Measurements from ENCODE around the gene PABPN1L. TPM values are rescaled to one million over a fixed set of nuclear protein-coding genes. Genes with fewer than 3 reads are reported as not detected.

PABPN1L gene
- total and polyA plus RNA-seq, 2 of the 8 experiments (the other 6 are each of a cell fraction or from before 2014, with no cell fraction given), result not detected

DNA sequence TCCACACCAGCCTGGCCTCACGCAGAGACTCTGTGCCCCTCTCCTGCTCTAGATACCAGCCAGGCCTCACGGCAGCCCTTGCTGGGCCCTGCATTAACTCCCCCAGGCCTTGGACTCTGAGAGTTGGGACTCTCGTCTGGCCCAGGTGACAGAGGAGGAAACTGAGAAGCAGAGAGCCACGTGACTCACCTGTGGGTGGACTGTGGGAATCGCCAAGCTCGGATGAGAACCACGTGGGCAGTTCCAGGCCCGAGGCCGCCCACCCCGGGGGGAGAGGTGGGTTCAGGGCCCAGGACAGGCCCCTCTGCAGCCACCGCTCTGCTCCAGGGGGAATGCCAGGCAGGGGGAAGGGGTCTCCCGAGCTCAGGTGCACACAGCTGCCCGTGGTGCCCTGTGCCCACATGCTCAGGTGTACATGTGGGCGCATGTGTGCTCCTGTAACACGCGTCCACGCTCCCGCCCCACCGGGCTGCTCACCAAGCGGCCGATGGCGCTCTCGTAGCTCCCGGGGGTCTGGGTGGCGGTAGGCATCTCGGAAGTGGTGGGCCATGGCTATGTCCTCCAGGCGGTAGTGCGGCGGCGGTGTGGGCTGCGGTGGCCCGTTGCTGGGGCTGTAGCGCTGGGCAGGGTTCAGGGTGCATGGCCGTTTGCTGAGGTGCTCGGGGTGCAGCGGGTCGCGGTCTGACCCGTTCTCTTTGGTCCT lies 18.3 kb upstream of the PABPN1L start:
- Histone ChIP-seq H2BK15ac (ENCODE audit: low read length) (no peak overlapping the region), H4K20me1 (replicated peaks in 1 of 2; ENCODE audit: control insufficient read depth in 1 of 2, insufficient read depth in 2 of 2, low read length in 2 of 2) (peaks cover 0 to 4% of the 10 kb centered on the region in 2 experiments), H3K23me2 (ENCODE audit: low read depth, low read length) (no peaks in the 10 kb centered on the region; the same call in 1 of the 2 replicates), H2BK20ac (ENCODE audit: low read length) (no peak overlapping the region), H3K79me1 (ENCODE audit: low read depth, low read length) (no peaks in the 10 kb centered on the region; the same call in 1 of the 2 replicates), H3K9me3 (ENCODE audit: insufficient read depth in 2 of 2, low read depth in 1 of 2, low read length in 1 of 2) (no peaks in the 10 kb centered on the region), H2AK5ac (ENCODE audit: low read depth, low read length) (no peak overlapping the region), H2BK12ac (ENCODE audit: low read depth, low read length) (no peak overlapping the region), H3K4me2 (ENCODE audit: insufficient read depth in 1 of 2, low read depth in 2 of 2, low read length in 2 of 2) (no peak overlapping the region), H3K56ac (replicated peaks; ENCODE audit: insufficient read length, low read depth, low read length) (no peak overlapping the region), H4K5ac (ENCODE audit: insufficient read length, low read depth, low read length) (no peak overlapping the region), H3K23ac (ENCODE audit: insufficient read length) (no peak overlapping the region), H3K36me3 (ENCODE audit: control insufficient read depth in 2 of 4, insufficient read depth in 4 of 4, low read length in 3 of 4) (no peaks in the 10 kb centered on the region), H3K4me3 (ENCODE audit: extremely low read depth in 1 of 4, insufficient read depth in 2 of 4, low read depth in 3 of 4, low read length in 4 of 4) (no peak overlapping the region), H4K8ac (ENCODE audit: extremely low read depth, insufficient read depth, low read length) (no peak overlapping the region; the same call in 1 of the 2 replicates), H3K18ac (ENCODE audit: extremely low read depth, low read length) (no peak overlapping the region), H2AFZ (ENCODE audit: low read length) (no peak overlapping the region), H3K79me2 (ENCODE audit: control insufficient read depth in 1 of 2, insufficient read depth in 2 of 2, low read length in 2 of 2) (no peaks in the 10 kb centered on the region), H3K27ac (ENCODE audit: low read depth, low read length) (no peak overlapping the region), H2BK120ac (replicated peaks; ENCODE audit: low read depth, low read length) (no peak overlapping the region), H3K27me3 (replicated peaks in 1 of 4; ENCODE audit: control insufficient read depth in 3 of 4, extremely low read depth in 1 of 4, insufficient read depth in 3 of 4, low read length in 3 of 4) (peaks cover 0 to 7% (median 2%) of the 10 kb centered on the region in 4 experiments; a peak in 2 of 7 replicates), H3K4ac (replicated peaks; ENCODE audit: insufficient read length, low read depth, low read length) (no peak overlapping the region), H3K9ac (replicated peaks in 1 of 4; ENCODE audit: extremely low read depth in 1 of 4, low read depth in 3 of 4, low read length in 3 of 4) (no peak overlapping the region), H3K14ac (ENCODE audit: insufficient read length) (no peak overlapping the region), H3K4me1 (replicated peaks in 1 of 4; ENCODE audit: control insufficient read depth in 3 of 4, insufficient read depth in 4 of 4, low read length in 3 of 4) (peaks cover 0 to 9% (median 6%) of the 10 kb centered on the region in 4 experiments; a peak in 4 of 7 replicates), H4K91ac (replicated peaks; ENCODE audit: insufficient read length, low read length) (no peak overlapping the region), H2BK5ac (ENCODE audit: low read depth, low read length) (no peak overlapping the region)
- DNase-seq (ENCODE audit: low read depth in 1 of 2, low spot score in 2 of 2) (no peak), FAIRE-seq (no peak)
- 90% methylated on average over 29 of the region's 39 CpGs; no CpG with 5 or more reads in 1 of the 2 experiments for WGBS, 2 experiments (ENCODE audit: extremely low coverage in 1 of 2, insufficient coverage in 1 of 2, insufficient read length in 1 of 2, insufficient replicate concordance in 2 of 2, low coverage in 1 of 2, low lambda C conversion rate in 2 of 2, missing lambda C conversion rate in 1 of 2)
- CTCF ChIA-PET (ENCODE audit: partially characterized antibody), result interaction anchor here (2.1 kb wide), 1 partner anchor 27 kb away, joined by 8 read pairs; the partner anchor contains the start of genes GALNS and TRAPPC2L
- POLR2A ChIA-PET (ENCODE audit: partially characterized antibody), result no interaction called here
- TF ChIP-seq CHD2 (IDR thresholded peaks at IDR 0.05; ENCODE audit: low read length), result no peak
- TF ChIP-seq POU5F1 (IDR thresholded peaks at IDR 0.05; ENCODE audit: low read depth, low read length), result no peak
- TF ChIP-seq CHD1 (IDR thresholded peaks at IDR 0.05; ENCODE audit: low read depth, low read length), result no peak
- TF ChIP-seq HDAC6 (IDR thresholded peaks at IDR 0.05; ENCODE audit: low read depth, low read length), result no peak
- TF ChIP-seq MAFK (IDR thresholded peaks at IDR 0.05; ENCODE audit: low read depth, low read length), result no peak

Measured in H1 (cell line).